ENCODE data around the gene INPP1. TPM values are rescaled to one million over a fixed set of nuclear protein-coding genes. Genes with fewer than 3 reads are reported as not detected.

INPP1 gene
- total RNA-seq, 1 donor from 2014 or later, result 6.3 TPM

GRCh38 chr2:190413421-190413820 is 70.0 kb downstream of the INPP1 start:
- no peaks in the 10 kb centered on the region for H3K27me3 ChIP-seq (ENCODE audit: control insufficient read depth, insufficient read depth, low read length)
- TF ChIP-seq, protein P1, sequence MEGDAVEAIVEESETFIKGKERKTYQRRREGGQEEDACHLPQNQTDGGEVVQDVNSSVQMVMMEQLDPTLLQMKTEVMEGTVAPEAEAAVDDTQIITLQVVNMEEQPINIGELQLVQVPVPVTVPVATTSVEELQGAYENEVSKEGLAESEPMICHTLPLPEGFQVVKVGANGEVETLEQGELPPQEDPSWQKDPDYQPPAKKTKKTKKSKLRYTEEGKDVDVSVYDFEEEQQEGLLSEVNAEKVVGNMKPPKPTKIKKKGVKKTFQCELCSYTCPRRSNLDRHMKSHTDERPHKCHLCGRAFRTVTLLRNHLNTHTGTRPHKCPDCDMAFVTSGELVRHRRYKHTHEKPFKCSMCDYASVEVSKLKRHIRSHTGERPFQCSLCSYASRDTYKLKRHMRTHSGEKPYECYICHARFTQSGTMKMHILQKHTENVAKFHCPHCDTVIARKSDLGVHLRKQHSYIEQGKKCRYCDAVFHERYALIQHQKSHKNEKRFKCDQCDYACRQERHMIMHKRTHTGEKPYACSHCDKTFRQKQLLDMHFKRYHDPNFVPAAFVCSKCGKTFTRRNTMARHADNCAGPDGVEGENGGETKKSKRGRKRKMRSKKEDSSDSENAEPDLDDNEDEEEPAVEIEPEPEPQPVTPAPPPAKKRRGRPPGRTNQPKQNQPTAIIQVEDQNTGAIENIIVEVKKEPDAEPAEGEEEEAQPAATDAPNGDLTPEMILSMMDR (IDR thresholded peaks at IDR 0.05; ENCODE audit: insufficient read depth, low read length, poor library complexity, severe bottlenecking), result no peak
- no peak overlapping the region for H3K4me3 ChIP-seq (ENCODE audit: low read depth, low read length)
- no peaks in the 10 kb centered on the region for H3K36me3 ChIP-seq (ENCODE audit: control insufficient read depth, insufficient read depth, low read length)
- DNase-seq (ENCODE audit: low read depth), result no peak

DNA sequence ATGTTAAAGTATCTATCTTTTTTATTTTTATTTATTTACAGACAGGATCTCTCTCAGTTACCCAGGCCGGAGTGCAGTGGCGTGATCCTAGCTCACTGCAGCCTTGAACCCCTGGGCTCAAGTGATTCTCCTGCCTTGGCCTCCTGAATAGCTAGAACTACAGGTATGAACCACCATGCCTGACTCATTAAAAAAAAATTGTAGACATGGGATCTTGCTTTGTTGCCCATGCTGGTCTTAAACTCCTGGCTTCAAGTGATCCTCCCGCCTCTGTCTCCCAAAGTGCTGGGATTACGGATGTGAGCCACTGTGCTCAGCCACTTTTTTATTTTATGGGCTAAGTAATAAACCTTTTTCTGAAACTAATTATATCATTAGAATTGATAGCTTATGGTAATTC is 71.9 kb downstream of the INPP1 start:
- Histone ChIP-seq H3K27me3 (ENCODE audit: control insufficient read depth, insufficient read depth, low read length) (no peaks in the 10 kb centered on the region), H3K36me3 (ENCODE audit: control insufficient read depth, insufficient read depth, low read length) (peaks cover 1% of the 10 kb centered on the region), H3K4me3 (ENCODE audit: low read depth, low read length) (no peak overlapping the region)
- TF ChIP-seq, protein P1 (IDR thresholded peaks at IDR 0.05; ENCODE audit: insufficient read depth, low read length, poor library complexity, severe bottlenecking), result no peak
- no peak for DNase-seq (ENCODE audit: low read depth)

DNA sequence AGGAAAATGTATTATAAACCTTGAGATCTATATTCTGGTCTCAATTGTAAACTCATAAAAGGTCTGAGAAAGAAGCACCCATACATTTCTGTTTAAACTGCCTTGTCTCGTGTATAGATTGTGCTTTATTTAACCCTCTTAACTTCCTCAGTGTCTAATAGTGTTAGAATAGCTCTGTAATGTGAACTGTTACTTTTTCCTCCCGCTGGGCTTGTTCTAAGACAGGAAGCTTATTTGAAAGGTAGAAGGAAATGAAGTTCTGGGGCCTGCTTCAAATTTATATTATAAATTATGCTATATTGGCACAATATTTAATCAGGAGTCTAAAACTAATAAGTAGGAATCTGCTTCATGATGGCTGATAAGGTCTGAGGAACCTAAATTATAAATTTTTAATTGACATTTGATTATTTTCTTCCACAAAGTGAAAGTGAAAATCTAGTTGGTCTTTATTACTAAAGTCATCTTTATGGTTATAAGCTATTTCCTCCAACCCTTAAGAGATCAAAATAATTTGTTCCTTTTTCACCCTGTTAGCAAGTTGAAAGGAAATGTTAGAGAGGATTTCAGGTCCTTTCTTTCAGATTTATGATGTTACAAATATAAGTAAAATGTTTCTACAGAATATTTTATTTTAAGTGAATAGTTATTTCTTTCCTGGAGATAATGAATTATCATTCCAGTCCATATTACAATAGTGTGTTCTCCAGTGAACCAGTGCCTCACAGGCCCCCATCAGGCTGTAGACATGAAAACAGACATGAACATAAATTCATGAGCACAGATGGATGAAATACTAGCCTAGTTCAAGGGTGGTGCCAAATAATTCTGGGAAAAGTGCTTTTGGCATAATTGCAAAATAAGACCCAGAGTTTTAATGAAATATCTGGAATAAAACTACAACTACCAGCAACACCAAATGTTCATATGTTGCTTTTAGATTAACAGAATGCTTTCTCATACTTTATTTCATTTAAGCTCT is 72.7 kb downstream of the INPP1 start:
- DNase-seq (ENCODE audit: low read depth), result no peak
- TF ChIP-seq, protein P1 (IDR thresholded peaks at IDR 0.05; ENCODE audit: insufficient read depth, low read length, poor library complexity, severe bottlenecking), result no peak
- Histone ChIP-seq H3K36me3 (ENCODE audit: control insufficient read depth, insufficient read depth, low read length) (peaks cover 1% of the 10 kb centered on the region), H3K27me3 (ENCODE audit: control insufficient read depth, insufficient read depth, low read length) (no peaks in the 10 kb centered on the region), H3K4me3 (ENCODE audit: low read depth, low read length) (no peak overlapping the region)

GRCh38 chr2:190417045-190417842 is 73.9 kb downstream of the INPP1 start:
- Histone ChIP-seq H3K36me3 (ENCODE audit: control insufficient read depth, insufficient read depth, low read length) (peaks cover 1% of the 10 kb centered on the region), H3K4me3 (ENCODE audit: low read depth, low read length) (no peak overlapping the region), H3K27me3 (ENCODE audit: control insufficient read depth, insufficient read depth, low read length) (no peaks in the 10 kb centered on the region)
- DNase-seq (ENCODE audit: low read depth), result no peak
- TF ChIP-seq, protein P1 (IDR thresholded peaks at IDR 0.05; ENCODE audit: insufficient read depth, low read length, poor library complexity, severe bottlenecking), result no peak

DNA sequence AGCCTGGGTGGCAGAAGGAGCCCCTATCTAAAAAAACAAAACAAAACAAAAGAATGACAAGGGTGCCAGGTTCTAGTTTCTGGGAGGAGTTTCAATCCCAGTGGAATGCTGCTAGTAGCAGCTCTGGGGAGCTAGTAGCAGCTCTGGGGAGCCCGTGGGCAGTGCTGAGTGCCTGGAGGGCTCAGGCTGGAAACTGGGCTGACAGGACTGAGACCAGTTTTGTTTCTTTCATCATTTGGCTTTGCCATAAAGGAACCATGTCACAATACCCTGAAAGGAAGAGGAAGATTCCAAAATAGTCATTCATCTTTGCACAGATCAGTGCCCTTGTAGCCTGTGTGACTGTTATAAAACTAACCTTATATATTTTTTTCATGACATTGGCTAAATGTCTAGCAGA is 75.3 kb downstream of the INPP1 start:
- H3K27me3 ChIP-seq (ENCODE audit: control insufficient read depth, insufficient read depth, low read length), result no peaks in the 10 kb centered on the region
- TF ChIP-seq, protein P1 (IDR thresholded peaks at IDR 0.05; ENCODE audit: insufficient read depth, low read length, poor library complexity, severe bottlenecking), result no peak
- no peak for DNase-seq (ENCODE audit: low read depth)
- H3K4me3 ChIP-seq (ENCODE audit: low read depth, low read length), result no peak overlapping the region
- peaks cover 1% of the 10 kb centered on the region for H3K36me3 ChIP-seq (ENCODE audit: control insufficient read depth, insufficient read depth, low read length)

All from kidney epithelial cell (primary cell).